IMR-90 (cell line): ENCODE measurements around the gene EIF3I. TPM values are rescaled to one million over a fixed set of nuclear protein-coding genes. Genes with fewer than 3 reads are reported as not detected.
A peak's percentile ranks its signal among the peaks of the same experiment; 100 is the strongest.

Experiments
- ATAC-seq: fragments of 200-7000 bp; cut with Tn5 transposase; 2 replicates; pipeline ENCODE4 v1.9.1; 2020; ENCODE audit warnings: low read depth, mild to moderate bottlenecking, moderate library complexity
- BruUV-seq: library from RNA; stranded (reverse); fragments of 400-500 nt; replicated peaks from 2 replicates; lab custom pipeline; 2021; lab: Mats Ljungman, UMichigan
- CTCF ChIA-PET: fragments of 300-600 bp; formaldehyde crosslinking; extraction: SDS; loops from one replicate; lab custom pipeline; 2021; ENCODE audit warnings: antibody characterized with exemption; lab: Yijun Ruan, JAX
- POLR2A ChIA-PET: fragments of 300-600 bp; sonication (Branson Sonifier 250); formaldehyde crosslinking; loops from one replicate; lab custom pipeline; 2022; ENCODE audit warnings: antibody characterized with exemption; ENCODE audit not compliant: unreplicated experiment; lab: Charles Lee
- DNase-seq: peaks from one replicate; pipeline ENCODE4 v3.0.0; 2013
- H2AFZ ChIP-seq: replicated peaks from 2 replicates; pipeline ENCODE3; 2013; ENCODE audit warnings: low read length, mild to moderate bottlenecking; ENCODE audit not compliant: poor library complexity
- H2AK5ac ChIP-seq: 2 replicates; pipeline ENCODE4 v1.6.1; 2013; ENCODE audit warnings: low read depth, low read length, inconsistent platforms
- H2AK9ac ChIP-seq: replicated peaks from 2 replicates; pipeline ENCODE3; 2013; ENCODE audit warnings: mild to moderate bottlenecking, low read depth, low read length, moderate library complexity; ENCODE audit not compliant: poor library complexity
- H2BK120ac ChIP-seq: 2 replicates; pipeline ENCODE4 v1.6.1; 2013; ENCODE audit warnings: low read depth, low read length, inconsistent platforms
- H2BK15ac ChIP-seq: 3 replicates; pipeline ENCODE4 v1.6.1; 2013; ENCODE audit warnings: low read depth, low read length, inconsistent platforms
- H2BK20ac ChIP-seq: 2 replicates; pipeline ENCODE4 v1.6.1; 2013; ENCODE audit warnings: low read depth, mild to moderate bottlenecking, inconsistent platforms, low read length, moderate library complexity
- H2BK5ac ChIP-seq: 2 replicates; pipeline ENCODE4 v1.6.1; 2013; ENCODE audit warnings: mild to moderate bottlenecking, low read depth, low read length, inconsistent platforms; ENCODE audit not compliant: poor library complexity, severe bottlenecking
- H3K14ac ChIP-seq: replicated peaks from 2 replicates; pipeline ENCODE4 v1.6.1; 2013; ENCODE audit warnings: low read depth, low read length, inconsistent platforms
- H3K18ac ChIP-seq: 2 replicates; pipeline ENCODE4 v1.6.1; 2013; ENCODE audit warnings: low read depth, low read length, control low read depth
- H3K23ac ChIP-seq: 2 replicates; pipeline ENCODE4 v1.6.1; 2013; ENCODE audit warnings: low read depth, low read length, inconsistent platforms
- H3K27ac ChIP-seq: 2 replicates; pipeline ENCODE4 v1.5.1; 2013; ENCODE audit warnings: mild to moderate bottlenecking, control low read depth, low read length; ENCODE audit not compliant: insufficient read depth
- H3K27me3 ChIP-seq: 2 replicates; pipeline ENCODE4 v1.6.1; 2013; ENCODE audit warnings: low read length; ENCODE audit not compliant: control insufficient read depth, insufficient read depth
- H3K36me3 ChIP-seq: 2 replicates; pipeline ENCODE4 v1.6.1; 2013; ENCODE audit warnings: low read length, mixed read lengths; ENCODE audit not compliant: control insufficient read depth, insufficient read depth
- H3K4ac ChIP-seq: 2 replicates; pipeline ENCODE4 v1.6.1; 2013; ENCODE audit warnings: low read depth, low read length, inconsistent platforms
- H3K4me1 ChIP-seq: 2 replicates; pipeline ENCODE4 v1.6.1; 2013; ENCODE audit warnings: low read length, mixed read lengths; ENCODE audit not compliant: control insufficient read depth, insufficient read depth
- H3K4me2 ChIP-seq: 2 replicates; pipeline ENCODE4 v1.6.1; 2013; ENCODE audit warnings: low read depth, mild to moderate bottlenecking, control low read depth, low read length, moderate library complexity
- H3K4me3 ChIP-seq: 2 replicates; pipeline ENCODE4 v1.5.1; 2013; ENCODE audit warnings: low read depth, mild to moderate bottlenecking, control low read depth, low read length, moderate library complexity; ENCODE audit not compliant: insufficient read depth
- H3K56ac ChIP-seq: 2 replicates; pipeline ENCODE4 v1.6.1; 2013; ENCODE audit warnings: low read length, inconsistent platforms; ENCODE audit not compliant: insufficient read depth; ENCODE audit errors: extremely low read depth
- H3K79me1 ChIP-seq, 2 experiments: 2 replicates each; pipeline ENCODE4 v1.6.1; 2013; ENCODE audit warnings: low read length in 2 of 2, inconsistent platforms in 1 of 2, low read depth in 1 of 2
- H3K9ac ChIP-seq: 2 replicates; pipeline ENCODE4 v1.6.1; 2013; ENCODE audit warnings: low read depth, low read length, control low read depth
- H3K9me1 ChIP-seq: 2 replicates; pipeline ENCODE4 v1.6.1; 2013; ENCODE audit warnings: low read length, inconsistent platforms; ENCODE audit not compliant: insufficient read depth
- H3K9me3 ChIP-seq: 2 replicates; pipeline ENCODE4 v1.6.1; 2013; ENCODE audit warnings: low read length; ENCODE audit not compliant: control insufficient read depth, insufficient read depth
- H4K20me1 ChIP-seq: 2 replicates; pipeline ENCODE4 v1.6.1; 2013; ENCODE audit warnings: low read length, inconsistent platforms; ENCODE audit not compliant: insufficient read depth
- H4K5ac ChIP-seq: 2 replicates; pipeline ENCODE4 v1.6.1; 2013; ENCODE audit warnings: mild to moderate bottlenecking, low read depth, low read length, control low read depth
- H4K8ac ChIP-seq, 2 experiments: 2 replicates each; pipeline ENCODE4 v1.6.1; 2013; ENCODE audit warnings: low read depth in 2 of 2, low read length in 2 of 2, control low read depth in 1 of 2, inconsistent platforms in 1 of 2
- H4K91ac ChIP-seq: 2 replicates; pipeline ENCODE4 v1.6.1; 2013; ENCODE audit warnings: low read depth, low read length, inconsistent platforms; ENCODE audit not compliant: insufficient read depth
- MAZ ChIP-seq: IDR thresholded peaks from 2 replicates; pipeline ENCODE4 v1.6.1; 2012; ENCODE audit warnings: low read depth, mild to moderate bottlenecking, low read length, improper control_type of control experiment, moderate library complexity, borderline replicate concordance
- MXI1 ChIP-seq: IDR thresholded peaks from 2 replicates; pipeline ENCODE4 v1.6.1; 2012; ENCODE audit warnings: low read depth, mild to moderate bottlenecking, low read length, moderate library complexity, borderline replicate concordance
- NFE2L2 ChIP-seq: fragments of 150-350 bp; IDR thresholded peaks from 2 replicates; pipeline ENCODE4 v1.6.1; 2016; ENCODE audit warnings: low read depth, mild to moderate bottlenecking, low read length
- POLR2A ChIP-seq: IDR thresholded peaks from 2 replicates; pipeline ENCODE4 v1.6.1; 2012; ENCODE audit warnings: mild to moderate bottlenecking, low read depth, low read length
- WGBS, 2 experiments: methylation state at CpG; one replicate each; pipeline versions ENCODE4 v1.1.5 to v1.1.7; 2013; ENCODE audit warnings: missing lambda C conversion rate in 2 of 2; ENCODE audit not compliant: insufficient read length in 1 of 2; ENCODE audit errors: extremely low coverage in 2 of 2; 5-methylcytosine and 5-hydroxymethylcytosine counted together
- dilution Hi-C: fragments of 300-500 bp; cut with HindIII; formaldehyde crosslinking; loops from one replicate; pipeline ENCODE4 v1.14.3; 2018; ENCODE audit warnings: low sequenced_read_pairs; ENCODE audit not compliant: unreplicated experiment
- in situ Hi-C: fragments of 300-500 bp; cut with MboI; formaldehyde crosslinking; loops from 3 replicates; pipeline ENCODE4 v1.14.3; 2019; ENCODE audit warnings: low sequenced_read_pairs, inconsistent platforms, mixed read lengths
- intact Hi-C: fragments of 100-400 bp; cut with micrococcal nuclease; formaldehyde crosslinking; loops from 2 replicates; pipeline ENCODE4 v1.10.0; 2022
- polyA plus RNA-seq, 3 experiments: library from polyadenylated mRNA; depleted of rRNA; stranded (reverse); fragments of >200 nt; gene quantifications; 2 replicates each; pipeline ENCODE4 v1.2.3, GENCODE V29; 2012; ENCODE audit warnings: low replicate concordance in 1 of 3
- total RNA-seq: library from RNA; depleted of rRNA; stranded (reverse); fragments of >200 nt; gene quantifications from 2 replicates; pipeline ENCODE4 v1.2.3, GENCODE V29; 2012

Gene EIF3I
- total and polyA plus RNA-seq, 2 of the 4 experiments (the other 2 are of a cell fraction), result 469 to 716 TPM

DNA sequence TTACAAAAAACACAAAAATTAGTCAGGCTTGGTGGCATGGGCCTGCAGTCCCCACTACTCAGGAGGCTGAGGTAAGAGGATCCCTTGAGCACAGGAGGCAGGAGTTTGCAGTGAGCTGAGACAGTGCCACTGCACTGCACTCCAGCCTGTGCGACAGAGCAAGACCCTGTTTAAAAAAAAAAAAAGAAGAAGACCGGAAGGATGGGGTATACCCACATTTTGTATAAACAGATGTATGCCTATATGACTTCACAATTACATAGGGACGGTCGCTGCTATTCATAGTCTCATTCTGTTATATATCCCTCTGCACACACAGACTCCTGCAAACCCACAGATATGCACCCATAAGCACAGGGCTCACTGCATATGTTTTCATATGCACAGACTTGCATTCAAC is 41.5 kb downstream of the EIF3I start:
- no peak overlapping the region for H2AFZ ChIP-seq
- no peak overlapping the region for H3K4ac ChIP-seq
- peaks cover 8% of the 10 kb centered on the region for H3K4me1 ChIP-seq
- H4K91ac ChIP-seq, result no peak overlapping the region
- peaks cover 9% of the 10 kb centered on the region; the same call in 1 of the 2 replicates for H3K9me1 ChIP-seq
- no peak overlapping the region for H3K4me3 ChIP-seq
- TF ChIP-seq POLR2A (no peak), MAZ (no peak), MXI1 (no peak), NFE2L2 (no peak)
- no peak overlapping the region for H2BK5ac ChIP-seq
- H3K9ac ChIP-seq, result no peak overlapping the region
- H3K27ac ChIP-seq, result no peak overlapping the region
- no peak overlapping the region for H3K14ac ChIP-seq
- DNase-seq, result no peak
- in situ Hi-C loops, result no loop called here
- no peak overlapping the region for H3K18ac ChIP-seq
- intact Hi-C loops, result no loop called here
- no peak overlapping the region for H3K56ac ChIP-seq
- H2BK120ac ChIP-seq, result no peak overlapping the region
- no peak overlapping the region for H4K8ac ChIP-seq
- 100% methylated on average over 2 of the region's 4 CpGs; no CpG with 5 or more reads in 1 of the 2 experiments for WGBS, 2 experiments
- H3K36me3 ChIP-seq, result no peaks in the 10 kb centered on the region
- no peaks in the 10 kb centered on the region for H3K9me3 ChIP-seq
- H2AK5ac ChIP-seq, result 0 out of 2 replicates have a peak overlapping the region, but pooled peaks have one; percentile 13
- H3K27me3 ChIP-seq, result no peaks in the 10 kb centered on the region
- H3K23ac ChIP-seq, result no peak overlapping the region
- no peak overlapping the region for H2AK9ac ChIP-seq
- H2BK20ac ChIP-seq, result no peak overlapping the region
- no peaks in the 10 kb centered on the region for H4K20me1 ChIP-seq
- no peak overlapping the region for H3K4me2 ChIP-seq
- no peak overlapping the region for H2BK15ac ChIP-seq
- ATAC-seq, result no peak
- no TSS peak for BruUV-seq
- H4K5ac ChIP-seq, result no peak overlapping the region
- dilution Hi-C loops, result no loop called here
- H3K79me1 ChIP-seq, result no peaks in the 10 kb centered on the region
- POLR2A ChIA-PET, result no interaction called here
- CTCF ChIA-PET, result no interaction called here
